Activated CD4-positive, CD25-positive, alpha-beta regulatory T cell treated with anti-CD3 and anti-CD28 coated beads, Interleukin-2, amount 50 U/mL, for 72 hours (primary cell): ENCODE results near the gene HIVEP2.

Source experiments
- DNase-seq: peaks from one replicate; pipeline ENCODE4 v3.0.0; 2021

The HIVEP2 gene

GRCh38 chr6:142857233-142857761 lies 87.7 kb downstream of the HIVEP2 start:
- DNase-seq, result no peak

- DNase-seq, result peak; percentile 49
These were observed 88.2 kb downstream of the HIVEP2 start for GRCh38 chr6:142856624-142857232.

- no peak for DNase-seq
These were observed 88.9 kb downstream of the HIVEP2 start for GRCh38 chr6:142855893-142856623.

GRCh38 chr6:142854589-142855488 lies 90.1 kb downstream of the HIVEP2 start:
- DNase-seq, result no peak

- no peak for DNase-seq
These were observed 91.5 kb downstream of the HIVEP2 start for GRCh38 chr6:142853244-142854180.

- DNase-seq, result no peak
These were observed 93.4 kb downstream of the HIVEP2 start for GRCh38 chr6:142851601-142852000.

- DNase-seq, result no peak
These were observed 94.1 kb downstream of the HIVEP2 start for GRCh38 chr6:142850679-142851423.

- DNase-seq, result no peak
These were observed 96.0 kb downstream of the HIVEP2 start for GRCh38 chr6:142848976-142849375.

- DNase-seq, result no peak
These were observed 96.8 kb downstream of the HIVEP2 start for GRCh38 chr6:142848156-142848555.

- no peak for DNase-seq
These were observed 98.1 kb downstream of the HIVEP2 start for GRCh38 chr6:142846883-142847287.

- no peak for DNase-seq
These were observed 98.5 kb downstream of the HIVEP2 start for GRCh38 chr6:142846459-142846831.

- peak; percentile 51 for DNase-seq
These were observed 99.1 kb downstream of the HIVEP2 start for GRCh38 chr6:142845624-142846458.

- no peak for DNase-seq
These were observed 99.8 kb downstream of the HIVEP2 start for GRCh38 chr6:142845143-142845571.

GRCh38 chr6:142844065-142844755 lies 100.8 kb downstream of the HIVEP2 start:
- no peak for DNase-seq

- DNase-seq, result no peak
These were observed 101.6 kb downstream of the HIVEP2 start for GRCh38 chr6:142843361-142843760.

- no peak for DNase-seq
These were observed 102.3 kb downstream of the HIVEP2 start for GRCh38 chr6:142842418-142843261.

- DNase-seq, result no peak
These were observed 103.1 kb downstream of the HIVEP2 start for GRCh38 chr6:142841915-142842314.

GRCh38 chr6:142839686-142840040 lies 105.3 kb downstream of the HIVEP2 start:
- no peak for DNase-seq
